ENCODE measurements around the gene ULK4.

DNA sequence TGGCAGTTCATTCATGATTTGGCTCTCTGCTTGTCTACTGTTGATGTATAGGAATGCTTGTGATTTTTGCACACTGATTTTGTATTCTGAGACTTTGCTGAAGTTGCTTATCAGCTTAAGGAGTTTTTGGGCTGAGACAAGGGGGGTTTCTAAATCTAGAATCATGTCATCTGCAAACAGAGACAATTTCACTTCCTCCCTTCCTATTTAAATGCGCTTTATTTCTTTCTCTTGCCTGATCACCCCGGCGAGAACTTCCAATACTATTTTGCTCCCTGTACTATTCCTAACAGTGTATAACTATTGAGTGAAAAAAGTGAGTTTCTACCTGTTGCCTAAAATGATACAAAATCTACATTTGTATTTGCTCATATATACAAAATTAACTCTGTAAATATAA, 128.3 kb downstream of the ULK4 start:
- no peak for TF ChIP-seq EZH2 (IDR thresholded peaks at IDR 0.05)
- TF ChIP-seq, protein P1, sequence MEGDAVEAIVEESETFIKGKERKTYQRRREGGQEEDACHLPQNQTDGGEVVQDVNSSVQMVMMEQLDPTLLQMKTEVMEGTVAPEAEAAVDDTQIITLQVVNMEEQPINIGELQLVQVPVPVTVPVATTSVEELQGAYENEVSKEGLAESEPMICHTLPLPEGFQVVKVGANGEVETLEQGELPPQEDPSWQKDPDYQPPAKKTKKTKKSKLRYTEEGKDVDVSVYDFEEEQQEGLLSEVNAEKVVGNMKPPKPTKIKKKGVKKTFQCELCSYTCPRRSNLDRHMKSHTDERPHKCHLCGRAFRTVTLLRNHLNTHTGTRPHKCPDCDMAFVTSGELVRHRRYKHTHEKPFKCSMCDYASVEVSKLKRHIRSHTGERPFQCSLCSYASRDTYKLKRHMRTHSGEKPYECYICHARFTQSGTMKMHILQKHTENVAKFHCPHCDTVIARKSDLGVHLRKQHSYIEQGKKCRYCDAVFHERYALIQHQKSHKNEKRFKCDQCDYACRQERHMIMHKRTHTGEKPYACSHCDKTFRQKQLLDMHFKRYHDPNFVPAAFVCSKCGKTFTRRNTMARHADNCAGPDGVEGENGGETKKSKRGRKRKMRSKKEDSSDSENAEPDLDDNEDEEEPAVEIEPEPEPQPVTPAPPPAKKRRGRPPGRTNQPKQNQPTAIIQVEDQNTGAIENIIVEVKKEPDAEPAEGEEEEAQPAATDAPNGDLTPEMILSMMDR (IDR thresholded peaks at IDR 0.05 in 2 of 3, conservative IDR thresholded peaks at IDR 0.05 in 1 of 3; ENCODE audit: borderline replicate concordance in 1 of 3, insufficient read depth in 1 of 3, low read depth in 2 of 3, low read length in 2 of 3) = no peak
- TF ChIP-seq, protein P2, sequence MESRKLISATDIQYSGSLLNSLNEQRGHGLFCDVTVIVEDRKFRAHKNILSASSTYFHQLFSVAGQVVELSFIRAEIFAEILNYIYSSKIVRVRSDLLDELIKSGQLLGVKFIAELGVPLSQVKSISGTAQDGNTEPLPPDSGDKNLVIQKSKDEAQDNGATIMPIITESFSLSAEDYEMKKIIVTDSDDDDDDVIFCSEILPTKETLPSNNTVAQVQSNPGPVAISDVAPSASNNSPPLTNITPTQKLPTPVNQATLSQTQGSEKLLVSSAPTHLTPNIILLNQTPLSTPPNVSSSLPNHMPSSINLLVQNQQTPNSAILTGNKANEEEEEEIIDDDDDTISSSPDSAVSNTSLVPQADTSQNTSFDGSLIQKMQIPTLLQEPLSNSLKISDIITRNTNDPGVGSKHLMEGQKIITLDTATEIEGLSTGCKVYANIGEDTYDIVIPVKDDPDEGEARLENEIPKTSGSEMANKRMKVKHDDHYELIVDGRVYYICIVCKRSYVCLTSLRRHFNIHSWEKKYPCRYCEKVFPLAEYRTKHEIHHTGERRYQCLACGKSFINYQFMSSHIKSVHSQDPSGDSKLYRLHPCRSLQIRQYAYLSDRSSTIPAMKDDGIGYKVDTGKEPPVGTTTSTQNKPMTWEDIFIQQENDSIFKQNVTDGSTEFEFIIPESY (IDR thresholded peaks at IDR 0.05; ENCODE audit: extremely low read depth, insufficient replicate concordance, low read length) = no peak
- TF ChIP-seq RAD21 (IDR thresholded peaks at IDR 0.05; ENCODE audit: low read depth) = no peak
- no peak for TF ChIP-seq ZNF274 (IDR thresholded peaks at IDR 0.05; ENCODE audit: low read depth, low read length)
- no peak for TF ChIP-seq SP1 (IDR thresholded peaks at IDR 0.05; ENCODE audit: low read depth)
- TF ChIP-seq EZH2phosphoT487 (IDR thresholded peaks at IDR 0.05; ENCODE audit: borderline replicate concordance) = no peak
- no peak for TF ChIP-seq POLR2A (IDR thresholded peaks at IDR 0.05; ENCODE audit: borderline replicate concordance, extremely low read depth, insufficient read depth, insufficient read length)
- TF ChIP-seq ELF1 (IDR thresholded peaks at IDR 0.05; ENCODE audit: borderline replicate concordance, low read depth) = no peak
- TF ChIP-seq CEBPB (IDR thresholded peaks at IDR 0.05; ENCODE audit: low read depth) = no peak
- no peak for TF ChIP-seq POLR2AphosphoS5 (IDR thresholded peaks at IDR 0.05; ENCODE audit: low read depth, low read length)
- no peak for TF ChIP-seq JUND (IDR thresholded peaks at IDR 0.05)
- no peak for TF ChIP-seq FOSL1 (IDR thresholded peaks at IDR 0.05; ENCODE audit: low read depth)
- TF ChIP-seq TCF7L2 (IDR thresholded peaks at IDR 0.05; ENCODE audit: borderline replicate concordance, extremely low read depth, insufficient read depth, insufficient read length) = no peak
